Measurements from ENCODE around the gene NOTUM. TPM values are rescaled to one million over a fixed set of nuclear protein-coding genes. Genes with fewer than 3 reads are reported as not detected.

NOTUM gene
- total and polyA plus RNA-seq, 8 donors: 0.79 to 71.4 (median 65.1) TPM

GRCh38 chr17:81914103-81914850 lies 46.7 kb downstream of the NOTUM start:
- H3K9me3 ChIP-seq: no peaks in the 10 kb centered on the region
- TF ChIP-seq CTCF (IDR thresholded peaks at IDR 0.05): no peak
- no peaks in the 10 kb centered on the region for H3K27me3 ChIP-seq
- ATAC-seq (no peak), DNase-seq (no peak)
- H3K4me1 ChIP-seq: peaks cover 24 to 62% of the 10 kb centered on the region in 2 donors
- H3K36me3 ChIP-seq: peaks cover 0 to 49% of the 10 kb centered on the region in 2 donors
- intact Hi-C loops (cut with DNase I): no loop called here
- H3K4me3 ChIP-seq: no peak overlapping the region
- no peak overlapping the region for H3K27ac ChIP-seq

GRCh38 chr17:81913394-81914102 lies 47.4 kb downstream of the NOTUM start:
- H3K36me3 ChIP-seq: peaks cover 0 to 52% of the 10 kb centered on the region in 2 donors
- H3K4me1 ChIP-seq: peaks cover 24 to 61% of the 10 kb centered on the region in 2 donors
- no peak overlapping the region for H3K27ac ChIP-seq

GRCh38 chr17:81912441-81913309 lies 48.3 kb downstream of the NOTUM start:
- no peaks in the 10 kb centered on the region for H3K9me3 ChIP-seq
- DNase-seq: no peak
- H3K4me3 ChIP-seq: no peak overlapping the region
- intact Hi-C loops (cut with DNase I): no loop called here
- peaks cover 20 to 55% of the 10 kb centered on the region in 2 donors for H3K4me1 ChIP-seq
- H3K27me3 ChIP-seq: no peaks in the 10 kb centered on the region
- no peak for ATAC-seq
- no peak overlapping the region for H3K27ac ChIP-seq
- TF ChIP-seq CTCF (IDR thresholded peaks at IDR 0.05): no peak
- peaks cover 0 to 61% of the 10 kb centered on the region in 2 donors for H3K36me3 ChIP-seq

More at GRCh38 chr17:81913394-81914102, 47.4 kb downstream of the NOTUM start:
- no peak for TF ChIP-seq CTCF (IDR thresholded peaks at IDR 0.05)
- no peak for ATAC-seq
- no peak for DNase-seq
- intact Hi-C loops (cut with DNase I): no loop called here
- Histone ChIP-seq H3K4me3 (no peak overlapping the region), H3K27me3 (no peaks in the 10 kb centered on the region), H3K9me3 (no peaks in the 10 kb centered on the region)

GRCh38 chr17:81911969-81912368 lies 49.0 kb downstream of the NOTUM start:
- intact Hi-C loops (cut with DNase I): no loop called here
- no peak for DNase-seq
- Histone ChIP-seq H3K4me3 (no peak overlapping the region), H3K36me3 (peaks cover 0 to 68% of the 10 kb centered on the region in 2 donors), H3K27ac (peak overlapping the region in 1 of 2 donors; percentile 48), H3K4me1 (peaks cover 18 to 49% of the 10 kb centered on the region in 2 donors), H3K9me3 (no peaks in the 10 kb centered on the region), H3K27me3 (no peaks in the 10 kb centered on the region)
- TF ChIP-seq CTCF (IDR thresholded peaks at IDR 0.05): no peak
- no peak for ATAC-seq
